Psoas muscle (tissue), 8 donors: Measurements from ENCODE around the gene UCN2. TPM values are rescaled to one million over a fixed set of nuclear protein-coding genes. Genes with fewer than 3 reads are reported as not detected.

ENCODE experiments used
- ATAC-seq, 4 donors: fragments of 200-7000 bp; cut with Tn5 transposase; one replicate each; pipeline ENCODE4 v1.9.1; 2020; ENCODE audit warnings: moderate library complexity in 3 of 4, mild to moderate bottlenecking in 2 of 4
- DNase-seq, 2 donors: peaks; one replicate each; pipeline ENCODE4 v3.0.0-alpha.2; 2020
- H3K27ac ChIP-seq: fragments of 200-600 bp; one replicate; pipeline ENCODE4 v1.8.0; 2022
- H3K27me3 ChIP-seq, 3 donors: fragments of 200-600 bp in 1 of 3; one replicate each; pipeline versions ENCODE4 v1.6.1 to v1.8.0; 2013 to 2022; ENCODE audit warnings: low read length in 2 of 3, mild to moderate bottlenecking in 2 of 3, moderate library complexity in 1 of 3; ENCODE audit not compliant: insufficient read depth in 3 of 3
- H3K36me3 ChIP-seq, 2 donors: fragments of 200-600 bp in 1 of 2; one replicate each; pipeline versions ENCODE4 v1.6.1 to v1.8.0; 2013 to 2022; ENCODE audit warnings: low read depth in 1 of 2, mild to moderate bottlenecking in 1 of 2, moderate library complexity in 1 of 2; ENCODE audit not compliant: insufficient read depth in 1 of 2
- H3K4me1 ChIP-seq: fragments of 200-600 bp; one replicate; pipeline ENCODE4 v1.8.0; 2022
- H3K4me3 ChIP-seq: fragments of 200-600 bp; one replicate; pipeline ENCODE4 v1.8.0; 2022; ENCODE audit warnings: mild to moderate bottlenecking
- H3K9me3 ChIP-seq: fragments of 200-600 bp; one replicate; pipeline ENCODE4 v1.8.0; 2022
- WGBS, 3 donors: extraction: QIAGEN DNeasy Blood & Tissue Kit; methylation state at CpG; one replicate each; pipeline versions ENCODE4 v1.1.6 to v1.1.7; 2013; 5-methylcytosine and 5-hydroxymethylcytosine counted together
- intact Hi-C, 2 donors: fragments of 100-400 bp; cut with DNase I; formaldehyde crosslinking; loops; one replicate each; pipeline versions ENCODE4 v1.11.0 to v1.14.2; 2022
- polyA plus RNA-seq, 3 donors: library from polyadenylated mRNA; stranded (reverse); fragments of 200-250 nt; gene quantifications; one replicate each; pipeline ENCODE4 v1.2.3, GENCODE V29; 2013
- total RNA-seq, 4 donors: library from RNA; stranded (reverse); fragmentation: NEBNext Ultra II Directional in 2 of 4; extraction: Animal tissue kit (Norgen Biotek cat#: 25700) in 2 of 4; gene quantifications; one replicate each; pipeline versions ENCODE4 v1.2.1 to v1.2.4, GENCODE V29; 2021 to 2023
- TF ChIP-seq, protein P1 (sequence below): fragments of 200-600 bp; IDR thresholded peaks from one replicate; pipeline ENCODE4 v1.8.0; 2022; ENCODE audit warnings: antibody characterized with exemption
- donor health status: healthy with polysubstance abuse.
- donor health status: DM: no; HTN: no; CAD: no; lungs with moderate emphysema.
- donor health status: Bipolar disorder and iron deficiency.
- donor health status: healthy.
- donor health status: DM: yes; HTN: yes; CAD: no.
- donor health status: DM: no; HTN: no; CAD: no.
- donor health status: DM: no; HTN: no; CAD: no.
- donor health status: DM: yes; HTN: yes; CAD: no.

Gene UCN2
- total and polyA plus RNA-seq, 7 donors: 0.12 to 0.32 (median 0.17) TPM; not detected in 4

DNA sequence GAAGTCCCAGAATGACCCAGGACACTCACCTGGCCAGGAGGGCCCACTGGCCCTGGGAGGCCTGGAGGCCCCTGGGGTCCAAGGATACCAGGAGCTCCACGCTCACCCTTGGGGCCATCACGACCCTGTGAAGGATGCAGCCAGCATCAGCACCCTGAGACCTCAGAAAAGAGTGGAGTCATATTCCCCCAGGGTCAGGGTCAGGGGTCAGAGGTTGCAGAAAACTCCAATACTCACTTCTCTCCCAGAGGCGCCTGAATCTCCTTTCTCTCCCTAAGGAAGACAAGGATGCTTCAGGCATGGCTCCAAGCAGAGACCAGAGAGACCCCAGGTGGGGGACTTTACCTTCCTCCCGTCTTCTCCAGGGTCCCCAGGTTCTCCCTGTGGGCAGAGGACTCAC, 13.1 kb upstream of the UCN2 start:
- Histone ChIP-seq H3K27ac (no peak overlapping the region), H3K4me3 (no peak overlapping the region), H3K27me3 (no peaks in the 10 kb centered on the region), H3K36me3 (peaks cover 0 to 22% of the 10 kb centered on the region in 2 donors), H3K4me1 (no peaks in the 10 kb centered on the region), H3K9me3 (no peaks in the 10 kb centered on the region)
- ATAC-seq (no peak), DNase-seq (no peak)
- WGBS, 3 donors: 71 to 81% (median 80%) methylated on average over 4 of the region's 4 CpGs
- TF ChIP-seq, protein P1, sequence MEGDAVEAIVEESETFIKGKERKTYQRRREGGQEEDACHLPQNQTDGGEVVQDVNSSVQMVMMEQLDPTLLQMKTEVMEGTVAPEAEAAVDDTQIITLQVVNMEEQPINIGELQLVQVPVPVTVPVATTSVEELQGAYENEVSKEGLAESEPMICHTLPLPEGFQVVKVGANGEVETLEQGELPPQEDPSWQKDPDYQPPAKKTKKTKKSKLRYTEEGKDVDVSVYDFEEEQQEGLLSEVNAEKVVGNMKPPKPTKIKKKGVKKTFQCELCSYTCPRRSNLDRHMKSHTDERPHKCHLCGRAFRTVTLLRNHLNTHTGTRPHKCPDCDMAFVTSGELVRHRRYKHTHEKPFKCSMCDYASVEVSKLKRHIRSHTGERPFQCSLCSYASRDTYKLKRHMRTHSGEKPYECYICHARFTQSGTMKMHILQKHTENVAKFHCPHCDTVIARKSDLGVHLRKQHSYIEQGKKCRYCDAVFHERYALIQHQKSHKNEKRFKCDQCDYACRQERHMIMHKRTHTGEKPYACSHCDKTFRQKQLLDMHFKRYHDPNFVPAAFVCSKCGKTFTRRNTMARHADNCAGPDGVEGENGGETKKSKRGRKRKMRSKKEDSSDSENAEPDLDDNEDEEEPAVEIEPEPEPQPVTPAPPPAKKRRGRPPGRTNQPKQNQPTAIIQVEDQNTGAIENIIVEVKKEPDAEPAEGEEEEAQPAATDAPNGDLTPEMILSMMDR: no peak
- intact Hi-C loops: no loop called here

DNA sequence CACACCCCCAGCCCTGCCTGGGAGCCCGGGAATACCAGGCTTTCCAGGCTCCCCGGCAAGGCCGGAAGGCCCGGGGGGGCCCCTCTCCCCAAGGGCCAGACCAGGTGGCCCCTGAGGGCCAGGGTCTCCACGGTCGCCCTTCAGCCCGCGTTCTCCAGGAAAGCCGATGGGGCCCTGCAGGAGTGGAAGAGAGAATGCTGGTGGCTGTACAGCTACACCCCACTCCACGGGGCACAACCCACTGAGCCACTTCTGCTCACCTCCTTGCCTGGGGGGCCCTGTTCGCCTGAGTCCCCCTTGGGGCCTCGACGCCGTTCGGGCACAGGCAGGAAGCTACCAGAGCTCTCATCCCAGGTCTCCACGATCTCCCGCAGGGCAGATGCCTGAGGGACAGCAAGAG, 11.8 kb upstream of the UCN2 start:
- DNase-seq (no peak), ATAC-seq (no peak)
- Histone ChIP-seq H3K4me3 (no peak overlapping the region), H3K27ac (no peak overlapping the region), H3K9me3 (no peaks in the 10 kb centered on the region), H3K4me1 (no peaks in the 10 kb centered on the region), H3K27me3 (no peaks in the 10 kb centered on the region), H3K36me3 (peaks cover 0 to 18% of the 10 kb centered on the region in 2 donors)
- TF ChIP-seq, protein P1: no peak
- WGBS, 3 donors: 83 to 91% (median 86%) methylated on average over 17 of the region's 17 CpGs
- intact Hi-C loops: no loop called here

DNA sequence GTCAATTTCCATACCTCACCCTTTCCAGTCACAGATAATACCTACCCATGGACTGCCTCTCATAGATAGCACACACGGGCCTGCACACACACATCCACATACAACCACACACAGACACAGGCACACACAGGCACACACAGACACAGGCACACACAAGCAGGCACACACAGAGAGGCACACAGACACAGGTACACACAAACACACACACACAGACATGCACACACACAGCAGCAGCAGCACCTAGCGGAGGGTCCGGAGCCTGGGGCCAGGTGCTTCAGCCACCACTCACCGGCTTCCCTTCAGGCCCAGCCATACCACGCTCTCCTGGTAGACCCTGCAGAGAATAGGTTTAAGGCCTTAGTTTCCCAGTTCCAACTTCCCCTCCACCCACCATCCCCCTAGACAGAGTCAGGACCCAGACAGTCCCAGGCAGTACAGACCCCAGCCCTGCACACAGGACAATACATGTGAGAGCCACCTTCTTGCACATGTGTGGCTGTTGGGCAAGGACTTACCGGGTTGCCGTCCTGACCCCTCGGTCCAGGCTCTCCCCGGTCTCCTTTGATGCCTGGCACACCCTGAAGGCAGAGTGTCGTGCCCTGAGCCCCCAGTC, 10.5 kb upstream of the UCN2 start:
- intact Hi-C loops: no loop called here
- H3K4me1 ChIP-seq: no peaks in the 10 kb centered on the region
- WGBS, 3 donors: 91 to 97% (median 91%) methylated on average over 10 of the region's 10 CpGs
- no peak for ATAC-seq
- TF ChIP-seq, protein P1: no peak
- no peaks in the 10 kb centered on the region for H3K9me3 ChIP-seq
- H3K36me3 ChIP-seq: peaks cover 0 to 13% of the 10 kb centered on the region in 2 donors
- H3K27me3 ChIP-seq: no peaks in the 10 kb centered on the region
- no peak for DNase-seq
- no peak overlapping the region for H3K4me3 ChIP-seq
- H3K27ac ChIP-seq: no peak overlapping the region

DNA sequence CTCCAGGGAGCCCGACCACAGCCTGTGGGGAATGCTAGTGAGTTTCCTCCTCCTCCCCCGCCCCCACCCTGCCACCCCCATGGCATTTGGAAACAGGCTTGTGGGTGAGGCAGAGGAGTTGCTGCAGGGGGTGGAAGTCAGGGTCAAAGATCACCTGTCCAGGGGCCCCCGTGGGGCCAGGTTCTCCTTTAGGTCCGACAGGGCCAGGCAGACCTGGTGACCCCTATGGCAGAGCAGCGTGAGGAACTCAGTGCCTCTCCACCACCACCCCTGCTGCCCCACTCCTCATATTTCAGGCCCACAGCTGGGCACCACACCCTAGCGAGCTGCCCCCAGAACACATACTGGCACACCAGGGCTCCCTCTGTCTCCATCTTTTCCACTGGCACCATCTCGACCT, 8.9 kb upstream of the UCN2 start:
- H3K27me3 ChIP-seq: no peaks in the 10 kb centered on the region
- no peak for ATAC-seq
- WGBS, 3 donors: 68 to 86% (median 82%) methylated on average over 6 to 7 of the region's 7 CpGs
- TF ChIP-seq, protein P1: no peak
- no peak overlapping the region for H3K4me3 ChIP-seq
- no peak overlapping the region for H3K27ac ChIP-seq
- intact Hi-C loops: no loop called here
- no peak for DNase-seq
- peaks cover 0 to 11% of the 10 kb centered on the region in 2 donors for H3K36me3 ChIP-seq
- no peaks in the 10 kb centered on the region for H3K9me3 ChIP-seq
- H3K4me1 ChIP-seq: no peaks in the 10 kb centered on the region

DNA sequence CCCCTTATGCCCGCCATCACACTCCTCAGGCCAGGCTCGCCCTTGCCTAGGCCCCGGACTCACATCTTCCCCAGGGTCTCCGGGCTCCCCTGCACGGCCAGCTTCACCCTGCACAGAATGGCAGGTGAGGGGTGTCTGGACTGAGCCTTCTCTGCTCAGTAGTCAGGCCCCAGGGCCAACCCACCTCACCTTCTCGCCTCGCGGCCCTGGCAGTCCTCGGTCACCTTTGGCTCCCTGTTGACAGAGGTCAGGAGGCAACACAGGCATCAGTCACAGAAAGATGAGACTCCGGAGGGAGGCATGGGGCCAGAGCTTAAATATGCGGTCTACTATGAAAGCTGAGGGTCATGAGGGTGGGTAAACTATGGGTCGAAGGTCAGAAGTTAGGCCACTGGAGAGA, 8.4 kb upstream of the UCN2 start:
- no peak overlapping the region for H3K27ac ChIP-seq
- DNase-seq: no peak
- H3K4me1 ChIP-seq: no peaks in the 10 kb centered on the region
- no peak overlapping the region for H3K4me3 ChIP-seq
- H3K9me3 ChIP-seq: no peaks in the 10 kb centered on the region
- peaks cover 0 to 6% of the 10 kb centered on the region in 2 donors for H3K36me3 ChIP-seq
- TF ChIP-seq, protein P1: no peak
- no peak for ATAC-seq
- WGBS, 3 donors: 79 to 84% (median 83%) methylated on average over 12 of the region's 12 CpGs
- intact Hi-C loops: no loop called here
- H3K27me3 ChIP-seq: no peaks in the 10 kb centered on the region
